ENCODE results near the gene NOD2. TPM values are rescaled to one million over a fixed set of nuclear protein-coding genes. Genes with fewer than 3 reads are reported as not detected.

Gene NOD2
- total and polyA plus RNA-seq, 2 of the 13 experiments (the other 11 are each of a cell fraction or from before 2014, with no cell fraction given) = 0.27 to 0.81 TPM

GRCh38 chr16:50692999-50693781, at the start of gene NOD2 (continued):
- no peak for TF ChIP-seq PBX2 (CRISPR knock-in tag; IDR thresholded peaks at IDR 0.05)
- no peak for TF ChIP-seq ELK4 (CRISPR knock-in tag; IDR thresholded peaks at IDR 0.05; ENCODE audit: borderline replicate concordance)
- TF ChIP-seq BORCS8-MEF2B (CRISPR knock-in tag; IDR thresholded peaks at IDR 0.05) = 0 out of 2 replicates have a peak, but pooled peaks have one; percentile 40
- TF ChIP-seq, protein P1, sequence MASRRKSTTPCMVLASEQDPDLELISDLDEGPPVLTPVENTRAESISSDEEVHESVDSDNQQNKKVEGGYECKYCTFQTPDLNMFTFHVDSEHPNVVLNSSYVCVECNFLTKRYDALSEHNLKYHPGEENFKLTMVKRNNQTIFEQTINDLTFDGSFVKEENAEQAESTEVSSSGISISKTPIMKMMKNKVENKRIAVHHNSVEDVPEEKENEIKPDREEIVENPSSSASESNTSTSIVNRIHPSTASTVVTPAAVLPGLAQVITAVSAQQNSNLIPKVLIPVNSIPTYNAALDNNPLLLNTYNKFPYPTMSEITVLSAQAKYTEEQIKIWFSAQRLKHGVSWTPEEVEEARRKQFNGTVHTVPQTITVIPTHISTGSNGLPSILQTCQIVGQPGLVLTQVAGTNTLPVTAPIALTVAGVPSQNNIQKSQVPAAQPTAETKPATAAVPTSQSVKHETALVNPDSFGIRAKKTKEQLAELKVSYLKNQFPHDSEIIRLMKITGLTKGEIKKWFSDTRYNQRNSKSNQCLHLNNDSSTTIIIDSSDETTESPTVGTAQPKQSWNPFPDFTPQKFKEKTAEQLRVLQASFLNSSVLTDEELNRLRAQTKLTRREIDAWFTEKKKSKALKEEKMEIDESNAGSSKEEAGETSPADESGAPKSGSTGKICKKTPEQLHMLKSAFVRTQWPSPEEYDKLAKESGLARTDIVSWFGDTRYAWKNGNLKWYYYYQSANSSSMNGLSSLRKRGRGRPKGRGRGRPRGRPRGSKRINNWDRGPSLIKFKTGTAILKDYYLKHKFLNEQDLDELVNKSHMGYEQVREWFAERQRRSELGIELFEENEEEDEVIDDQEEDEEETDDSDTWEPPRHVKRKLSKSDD (CRISPR knock-in tag; IDR thresholded peaks at IDR 0.05; ENCODE audit: low read depth) = no peak
- TF ChIP-seq NKX3-1 (CRISPR knock-in tag; IDR thresholded peaks at IDR 0.05) = no peak
- TF ChIP-seq RBM39 (IDR thresholded peaks at IDR 0.05; ENCODE audit: low read depth, low read length, poor library complexity, severe bottlenecking) = peak; percentile 42
- TF ChIP-seq FOXA1 (IDR thresholded peaks at IDR 0.05) = no peak
- no peak for TF ChIP-seq FOXA1 (CRISPR knock-in tag; IDR thresholded peaks at IDR 0.05)
- TF ChIP-seq ZNF737 (CRISPR knock-in tag; IDR thresholded peaks at IDR 0.05; ENCODE audit: borderline replicate concordance) = 0 out of 2 replicates have a peak, but pooled peaks have one; percentile 2
- TF ChIP-seq, protein P2, sequence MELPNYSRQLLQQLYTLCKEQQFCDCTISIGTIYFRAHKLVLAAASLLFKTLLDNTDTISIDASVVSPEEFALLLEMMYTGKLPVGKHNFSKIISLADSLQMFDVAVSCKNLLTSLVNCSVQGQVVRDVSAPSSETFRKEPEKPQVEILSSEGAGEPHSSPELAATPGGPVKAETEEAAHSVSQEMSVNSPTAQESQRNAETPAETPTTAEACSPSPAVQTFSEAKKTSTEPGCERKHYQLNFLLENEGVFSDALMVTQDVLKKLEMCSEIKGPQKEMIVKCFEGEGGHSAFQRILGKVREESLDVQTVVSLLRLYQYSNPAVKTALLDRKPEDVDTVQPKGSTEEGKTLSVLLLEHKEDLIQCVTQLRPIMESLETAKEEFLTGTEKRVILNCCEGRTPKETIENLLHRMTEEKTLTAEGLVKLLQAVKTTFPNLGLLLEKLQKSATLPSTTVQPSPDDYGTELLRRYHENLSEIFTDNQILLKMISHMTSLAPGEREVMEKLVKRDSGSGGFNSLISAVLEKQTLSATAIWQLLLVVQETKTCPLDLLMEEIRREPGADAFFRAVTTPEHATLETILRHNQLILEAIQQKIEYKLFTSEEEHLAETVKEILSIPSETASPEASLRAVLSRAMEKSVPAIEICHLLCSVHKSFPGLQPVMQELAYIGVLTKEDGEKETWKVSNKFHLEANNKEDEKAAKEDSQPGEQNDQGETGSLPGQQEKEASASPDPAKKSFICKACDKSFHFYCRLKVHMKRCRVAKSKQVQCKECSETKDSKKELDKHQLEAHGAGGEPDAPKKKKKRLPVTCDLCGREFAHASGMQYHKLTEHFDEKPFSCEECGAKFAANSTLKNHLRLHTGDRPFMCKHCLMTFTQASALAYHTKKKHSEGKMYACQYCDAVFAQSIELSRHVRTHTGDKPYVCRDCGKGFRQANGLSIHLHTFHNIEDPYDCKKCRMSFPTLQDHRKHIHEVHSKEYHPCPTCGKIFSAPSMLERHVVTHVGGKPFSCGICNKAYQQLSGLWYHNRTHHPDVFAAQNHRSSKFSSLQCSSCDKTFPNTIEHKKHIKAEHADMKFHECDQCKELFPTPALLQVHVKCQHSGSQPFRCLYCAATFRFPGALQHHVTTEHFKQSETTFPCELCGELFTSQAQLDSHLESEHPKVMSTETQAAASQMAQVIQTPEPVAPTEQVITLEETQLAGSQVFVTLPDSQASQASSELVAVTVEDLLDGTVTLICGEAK (IDR thresholded peaks at IDR 0.05) = 0 out of 2 replicates have a peak, but pooled peaks have one; percentile 1
- TF ChIP-seq, protein P2 (CRISPR knock-in tag; IDR thresholded peaks at IDR 0.05) = no peak
- TF ChIP-seq CENPX (CRISPR knock-in tag; IDR thresholded peaks at IDR 0.05) = no peak
- TF ChIP-seq KLF6 (CRISPR knock-in tag; IDR thresholded peaks at IDR 0.05) = no peak
- TF ChIP-seq RNF2 (conservative IDR thresholded peaks at IDR 0.05; ENCODE audit: low read depth) = no peak
- no peak for TF ChIP-seq ZNF296 (CRISPR knock-in tag; conservative IDR thresholded peaks at IDR 0.05)

Data from HepG2 (cell line).